IMR-90 (cell line): ENCODE results near the gene LRRC8C. TPM values are rescaled to one million over a fixed set of nuclear protein-coding genes. Genes with fewer than 3 reads are reported as not detected.

ENCODE experiments used
- ATAC-seq: fragments of 200-7000 bp; cut with Tn5 transposase; 2 replicates; pipeline ENCODE4 v1.9.1; 2020; ENCODE audit warnings: low read depth, mild to moderate bottlenecking, moderate library complexity
- BruUV-seq: library from RNA; stranded (reverse); fragments of 400-500 nt; replicated peaks from 2 replicates; lab custom pipeline; 2021; lab: Mats Ljungman, UMichigan
- CTCF ChIA-PET: fragments of 300-600 bp; formaldehyde crosslinking; extraction: SDS; loops from one replicate; lab custom pipeline; 2021; ENCODE audit warnings: antibody characterized with exemption; lab: Yijun Ruan, JAX
- POLR2A ChIA-PET: fragments of 300-600 bp; sonication (Branson Sonifier 250); formaldehyde crosslinking; loops from one replicate; lab custom pipeline; 2022; ENCODE audit warnings: antibody characterized with exemption; ENCODE audit not compliant: unreplicated experiment; lab: Charles Lee
- DNase-seq: peaks from one replicate; pipeline ENCODE4 v3.0.0; 2013
- H2AFZ ChIP-seq: replicated peaks from 2 replicates; pipeline ENCODE3; 2013; ENCODE audit warnings: low read length, mild to moderate bottlenecking; ENCODE audit not compliant: poor library complexity
- H2AK5ac ChIP-seq: 2 replicates; pipeline ENCODE4 v1.6.1; 2013; ENCODE audit warnings: low read depth, low read length, inconsistent platforms
- H2AK9ac ChIP-seq: replicated peaks from 2 replicates; pipeline ENCODE3; 2013; ENCODE audit warnings: mild to moderate bottlenecking, low read depth, low read length, moderate library complexity; ENCODE audit not compliant: poor library complexity
- H2BK120ac ChIP-seq: 2 replicates; pipeline ENCODE4 v1.6.1; 2013; ENCODE audit warnings: low read depth, low read length, inconsistent platforms
- H2BK15ac ChIP-seq: 3 replicates; pipeline ENCODE4 v1.6.1; 2013; ENCODE audit warnings: low read depth, low read length, inconsistent platforms
- H2BK20ac ChIP-seq: 2 replicates; pipeline ENCODE4 v1.6.1; 2013; ENCODE audit warnings: low read depth, mild to moderate bottlenecking, inconsistent platforms, low read length, moderate library complexity
- H2BK5ac ChIP-seq: 2 replicates; pipeline ENCODE4 v1.6.1; 2013; ENCODE audit warnings: mild to moderate bottlenecking, low read depth, low read length, inconsistent platforms; ENCODE audit not compliant: poor library complexity, severe bottlenecking
- H3K14ac ChIP-seq: replicated peaks from 2 replicates; pipeline ENCODE4 v1.6.1; 2013; ENCODE audit warnings: low read depth, low read length, inconsistent platforms
- H3K18ac ChIP-seq: 2 replicates; pipeline ENCODE4 v1.6.1; 2013; ENCODE audit warnings: low read depth, low read length, control low read depth
- H3K23ac ChIP-seq: 2 replicates; pipeline ENCODE4 v1.6.1; 2013; ENCODE audit warnings: low read depth, low read length, inconsistent platforms
- H3K27ac ChIP-seq: 2 replicates; pipeline ENCODE4 v1.5.1; 2013; ENCODE audit warnings: mild to moderate bottlenecking, control low read depth, low read length; ENCODE audit not compliant: insufficient read depth
- H3K27me3 ChIP-seq: 2 replicates; pipeline ENCODE4 v1.6.1; 2013; ENCODE audit warnings: low read length; ENCODE audit not compliant: control insufficient read depth, insufficient read depth
- H3K36me3 ChIP-seq: 2 replicates; pipeline ENCODE4 v1.6.1; 2013; ENCODE audit warnings: low read length, mixed read lengths; ENCODE audit not compliant: control insufficient read depth, insufficient read depth
- H3K4ac ChIP-seq: 2 replicates; pipeline ENCODE4 v1.6.1; 2013; ENCODE audit warnings: low read depth, low read length, inconsistent platforms
- H3K4me1 ChIP-seq: 2 replicates; pipeline ENCODE4 v1.6.1; 2013; ENCODE audit warnings: low read length, mixed read lengths; ENCODE audit not compliant: control insufficient read depth, insufficient read depth
- H3K4me2 ChIP-seq: 2 replicates; pipeline ENCODE4 v1.6.1; 2013; ENCODE audit warnings: low read depth, mild to moderate bottlenecking, control low read depth, low read length, moderate library complexity
- H3K4me3 ChIP-seq: 2 replicates; pipeline ENCODE4 v1.5.1; 2013; ENCODE audit warnings: low read depth, mild to moderate bottlenecking, control low read depth, low read length, moderate library complexity; ENCODE audit not compliant: insufficient read depth
- H3K56ac ChIP-seq: 2 replicates; pipeline ENCODE4 v1.6.1; 2013; ENCODE audit warnings: low read length, inconsistent platforms; ENCODE audit not compliant: insufficient read depth; ENCODE audit errors: extremely low read depth
- H3K79me1 ChIP-seq, 2 experiments: 2 replicates each; pipeline ENCODE4 v1.6.1; 2013; ENCODE audit warnings: low read length in 2 of 2, inconsistent platforms in 1 of 2, low read depth in 1 of 2
- H3K9ac ChIP-seq: 2 replicates; pipeline ENCODE4 v1.6.1; 2013; ENCODE audit warnings: low read depth, low read length, control low read depth
- H3K9me1 ChIP-seq: 2 replicates; pipeline ENCODE4 v1.6.1; 2013; ENCODE audit warnings: low read length, inconsistent platforms; ENCODE audit not compliant: insufficient read depth
- H3K9me3 ChIP-seq: 2 replicates; pipeline ENCODE4 v1.6.1; 2013; ENCODE audit warnings: low read length; ENCODE audit not compliant: control insufficient read depth, insufficient read depth
- H4K20me1 ChIP-seq: 2 replicates; pipeline ENCODE4 v1.6.1; 2013; ENCODE audit warnings: low read length, inconsistent platforms; ENCODE audit not compliant: insufficient read depth
- H4K5ac ChIP-seq: 2 replicates; pipeline ENCODE4 v1.6.1; 2013; ENCODE audit warnings: mild to moderate bottlenecking, low read depth, low read length, control low read depth
- H4K8ac ChIP-seq, 2 experiments: 2 replicates each; pipeline ENCODE4 v1.6.1; 2013; ENCODE audit warnings: low read depth in 2 of 2, low read length in 2 of 2, control low read depth in 1 of 2, inconsistent platforms in 1 of 2
- H4K91ac ChIP-seq: 2 replicates; pipeline ENCODE4 v1.6.1; 2013; ENCODE audit warnings: low read depth, low read length, inconsistent platforms; ENCODE audit not compliant: insufficient read depth
- CHD1 ChIP-seq: IDR thresholded peaks from 2 replicates; pipeline ENCODE4 v1.6.1; 2012; ENCODE audit warnings: low read depth, low read length, improper control_type of control experiment
- CTCF ChIP-seq: conservative IDR thresholded peaks from 2 replicates; pipeline ENCODE4 v1.5.1; 2012; ENCODE audit warnings: mild to moderate bottlenecking, low read depth, low read length, improper control_type of control experiment
- MAZ ChIP-seq: IDR thresholded peaks from 2 replicates; pipeline ENCODE4 v1.6.1; 2012; ENCODE audit warnings: low read depth, mild to moderate bottlenecking, low read length, improper control_type of control experiment, moderate library complexity, borderline replicate concordance
- MXI1 ChIP-seq: IDR thresholded peaks from 2 replicates; pipeline ENCODE4 v1.6.1; 2012; ENCODE audit warnings: low read depth, mild to moderate bottlenecking, low read length, moderate library complexity, borderline replicate concordance
- RAD21 ChIP-seq: IDR thresholded peaks from 2 replicates; pipeline ENCODE4 v1.6.1; 2012; ENCODE audit warnings: low read length, improper control_type of control experiment
- USF2 ChIP-seq: fragments of 150-350 bp; IDR thresholded peaks from 2 replicates; pipeline ENCODE4 v1.6.1; 2017; ENCODE audit warnings: mild to moderate bottlenecking, antibody characterized with exemption, low read length, low read depth
- WGBS, 2 experiments: methylation state at CpG; one replicate each; pipeline versions ENCODE4 v1.1.5 to v1.1.7; 2013; ENCODE audit warnings: missing lambda C conversion rate in 2 of 2; ENCODE audit not compliant: insufficient read length in 1 of 2; ENCODE audit errors: extremely low coverage in 2 of 2; 5-methylcytosine and 5-hydroxymethylcytosine counted together
- dilution Hi-C: fragments of 300-500 bp; cut with HindIII; formaldehyde crosslinking; loops from one replicate; pipeline ENCODE4 v1.14.3; 2018; ENCODE audit warnings: low sequenced_read_pairs; ENCODE audit not compliant: unreplicated experiment
- in situ Hi-C: fragments of 300-500 bp; cut with MboI; formaldehyde crosslinking; loops from 3 replicates; pipeline ENCODE4 v1.14.3; 2019; ENCODE audit warnings: low sequenced_read_pairs, inconsistent platforms, mixed read lengths
- intact Hi-C: fragments of 100-400 bp; cut with micrococcal nuclease; formaldehyde crosslinking; loops from 2 replicates; pipeline ENCODE4 v1.10.0; 2022
- polyA plus RNA-seq, 3 experiments: library from polyadenylated mRNA; depleted of rRNA; stranded (reverse); fragments of >200 nt; gene quantifications; 2 replicates each; pipeline ENCODE4 v1.2.3, GENCODE V29; 2012; ENCODE audit warnings: low replicate concordance in 1 of 3
- total RNA-seq: library from RNA; depleted of rRNA; stranded (reverse); fragments of >200 nt; gene quantifications from 2 replicates; pipeline ENCODE4 v1.2.3, GENCODE V29; 2012

The LRRC8C gene
- total and polyA plus RNA-seq, 2 of the 4 experiments (the other 2 are of a cell fraction), result 6.5 to 12.9 TPM

- H2AK5ac ChIP-seq, result no peak overlapping the region
- H3K4me3 ChIP-seq, result no peak overlapping the region
- H4K8ac ChIP-seq, result no peak overlapping the region
- DNase-seq (no peak), ATAC-seq (no peak)
- no peak overlapping the region for H3K4ac ChIP-seq
- intact Hi-C loops, result no loop called here
- no peak overlapping the region; the same call in 1 of the 2 replicates for H3K14ac ChIP-seq
- H3K9me3 ChIP-seq, result no peaks in the 10 kb centered on the region
- H3K18ac ChIP-seq, result no peak overlapping the region
- no peak overlapping the region for H2BK5ac ChIP-seq
- dilution Hi-C loops, result loop anchor here (25.0 kb wide), 1 partner anchor 102 kb away; no protein-coding TSS in a partner anchor
- H2AFZ ChIP-seq, result no peak overlapping the region
- no peaks in the 10 kb centered on the region for H3K27me3 ChIP-seq
- in situ Hi-C loops, result no loop called here
- H3K79me1 ChIP-seq, result no peaks in the 10 kb centered on the region
- no peak overlapping the region for H3K27ac ChIP-seq
- TF ChIP-seq CHD1 (no peak), MAZ (no peak), CTCF (no peak), USF2 (no peak), MXI1 (no peak), RAD21 (no peak)
- no peak overlapping the region for H3K23ac ChIP-seq
- H2AK9ac ChIP-seq, result no peak overlapping the region
- H3K4me1 ChIP-seq, result 0 out of 2 replicates have a peak, but pooled peaks cover 2% of the 10 kb centered on the region
- WGBS, 2 experiments, result no CpG with 5 or more reads among the region's 1 CpG
- ChIA-PET POLR2A (no interaction called here), CTCF (interaction anchor here (0.6 to 1.4 kb wide), 3 partner anchors 10 to 501 kb away, joined by 3 to 6 read pairs (median 4); no protein-coding TSS in a partner anchor)
- no peak overlapping the region for H2BK120ac ChIP-seq
- no peak overlapping the region for H4K91ac ChIP-seq
- no peaks in the 10 kb centered on the region for H4K20me1 ChIP-seq
- no TSS peak for BruUV-seq
- no peaks in the 10 kb centered on the region for H3K36me3 ChIP-seq
- no peak overlapping the region for H3K9ac ChIP-seq
- H3K56ac ChIP-seq, result no peak overlapping the region
- no peak overlapping the region for H4K5ac ChIP-seq
- no peaks in the 10 kb centered on the region for H3K9me1 ChIP-seq
- H2BK20ac ChIP-seq, result no peak overlapping the region
- no peak overlapping the region for H3K4me2 ChIP-seq
- H2BK15ac ChIP-seq, result no peak overlapping the region
Measured at GRCh38 chr1:89589515-89589914, 43.4 kb upstream of the LRRC8C start.
